WTC11 (cell line): ENCODE data around the gene LGALS8.

Experiments used
- EMX1 ChIP-seq: fragments of 250-450 bp; sonication (Bioruptor Pico); IDR thresholded peaks from 2 replicates; pipeline ENCODE4 v1.8.0; 2021; ENCODE audit warnings: mild to moderate bottlenecking
- MYBL2 ChIP-seq: sonication (generic); formaldehyde crosslinking; IDR thresholded peaks from 2 replicates; pipeline ENCODE4 v1.8.1; 2023; ENCODE audit warnings: mild to moderate bottlenecking, moderate library complexity, missing genetic modification reagents
- NR3C1 ChIP-seq: sonication (generic); formaldehyde crosslinking; conservative IDR thresholded peaks from 2 replicates; pipeline ENCODE4 v1.8.1; 2023; ENCODE audit warnings: low read depth, mild to moderate bottlenecking, missing genetic modification reagents
- OVOL2 ChIP-seq: fragments of 250-450 bp; sonication (Bioruptor Pico); IDR thresholded peaks from 2 replicates; pipeline ENCODE4 v1.9.0; 2021; ENCODE audit warnings: mild to moderate bottlenecking, borderline replicate concordance
- RORB ChIP-seq: fragments of 250-450 bp; sonication (Bioruptor Pico); IDR thresholded peaks from 2 replicates; pipeline ENCODE4 v1.9.0; 2021; ENCODE audit warnings: mild to moderate bottlenecking
- SP1 ChIP-seq: sonication (generic); formaldehyde crosslinking; conservative IDR thresholded peaks from 2 replicates; pipeline ENCODE4 v1.8.1; 2022; ENCODE audit warnings: missing genetic modification reagents
- TCF7 ChIP-seq: sonication (generic); formaldehyde crosslinking; IDR thresholded peaks from 2 replicates; pipeline ENCODE4 v1.8.0; 2022; ENCODE audit warnings: mild to moderate bottlenecking, low read depth, missing genetic modification reagents, moderate library complexity
- ZNF232 ChIP-seq: sonication (generic); formaldehyde crosslinking; IDR thresholded peaks from 2 replicates; pipeline ENCODE4 v1.8.0; 2022; ENCODE audit warnings: mild to moderate bottlenecking, missing genetic modification reagents
- TF ChIP-seq, protein P1 (sequence below): fragments of 200-600 bp; IDR thresholded peaks from 2 replicates; pipeline ENCODE4 v1.8.0; 2022; ENCODE audit warnings: antibody characterized with exemption
- TF ChIP-seq, protein P2 (sequence below): sonication (generic); formaldehyde crosslinking; IDR thresholded peaks from 2 replicates; pipeline ENCODE4 v1.8.1; 2023; ENCODE audit warnings: mild to moderate bottlenecking, missing genetic modification reagents, moderate library complexity
- TF ChIP-seq, protein P3 (sequence below): sonication (generic); formaldehyde crosslinking; IDR thresholded peaks from 2 replicates; pipeline ENCODE4 v1.8.1; 2022; ENCODE audit warnings: low read depth, mild to moderate bottlenecking, moderate library complexity, missing genetic modification reagents, borderline replicate concordance
- TF ChIP-seq, protein P4 (sequence below): sonication (generic); formaldehyde crosslinking; IDR thresholded peaks from 2 replicates; pipeline ENCODE4 v1.8.1; 2022; ENCODE audit warnings: low read depth, missing genetic modification reagents, borderline replicate concordance
- TF ChIP-seq, protein P5 (sequence below): sonication (generic); formaldehyde crosslinking; IDR thresholded peaks from 2 replicates; pipeline ENCODE4 v1.8.1; 2023; ENCODE audit warnings: mild to moderate bottlenecking, missing genetic modification reagents
- TF ChIP-seq, protein P6 (sequence below): sonication (generic); formaldehyde crosslinking; conservative IDR thresholded peaks from 2 replicates; pipeline ENCODE4 v1.8.1; 2022; ENCODE audit warnings: mild to moderate bottlenecking, missing genetic modification reagents

DNA sequence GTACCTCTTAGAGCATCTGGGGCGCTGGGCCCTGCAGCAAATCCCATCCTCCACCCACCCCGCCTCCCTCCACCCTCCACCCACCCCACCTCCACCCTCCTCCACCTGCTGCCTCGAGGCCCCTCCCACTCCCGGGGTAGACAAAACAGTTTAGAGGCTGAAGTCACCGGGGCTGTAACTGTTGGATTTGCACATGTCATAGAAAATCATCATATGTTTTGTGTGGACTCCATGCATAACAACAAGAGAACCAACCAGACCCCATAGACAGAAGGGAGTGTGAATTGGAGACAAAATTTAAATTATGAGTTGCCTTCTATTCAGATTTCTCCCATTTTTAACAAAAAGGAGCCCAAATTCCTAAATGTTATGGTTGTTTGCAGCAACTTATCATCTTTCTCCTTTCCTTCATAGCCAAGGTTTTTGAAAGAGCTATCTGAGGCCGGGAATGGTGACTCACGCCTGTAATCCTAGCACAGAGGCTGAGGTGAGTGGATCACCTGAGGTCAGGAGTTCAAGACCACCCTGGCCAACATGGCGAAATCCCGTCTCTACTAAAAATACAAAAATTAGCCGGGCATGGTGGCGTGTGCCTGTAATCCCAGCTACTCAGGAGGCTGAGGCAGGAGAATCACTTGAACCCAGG lies 28.2 kb upstream of the LGALS8 start:
- TF ChIP-seq, protein P1, sequence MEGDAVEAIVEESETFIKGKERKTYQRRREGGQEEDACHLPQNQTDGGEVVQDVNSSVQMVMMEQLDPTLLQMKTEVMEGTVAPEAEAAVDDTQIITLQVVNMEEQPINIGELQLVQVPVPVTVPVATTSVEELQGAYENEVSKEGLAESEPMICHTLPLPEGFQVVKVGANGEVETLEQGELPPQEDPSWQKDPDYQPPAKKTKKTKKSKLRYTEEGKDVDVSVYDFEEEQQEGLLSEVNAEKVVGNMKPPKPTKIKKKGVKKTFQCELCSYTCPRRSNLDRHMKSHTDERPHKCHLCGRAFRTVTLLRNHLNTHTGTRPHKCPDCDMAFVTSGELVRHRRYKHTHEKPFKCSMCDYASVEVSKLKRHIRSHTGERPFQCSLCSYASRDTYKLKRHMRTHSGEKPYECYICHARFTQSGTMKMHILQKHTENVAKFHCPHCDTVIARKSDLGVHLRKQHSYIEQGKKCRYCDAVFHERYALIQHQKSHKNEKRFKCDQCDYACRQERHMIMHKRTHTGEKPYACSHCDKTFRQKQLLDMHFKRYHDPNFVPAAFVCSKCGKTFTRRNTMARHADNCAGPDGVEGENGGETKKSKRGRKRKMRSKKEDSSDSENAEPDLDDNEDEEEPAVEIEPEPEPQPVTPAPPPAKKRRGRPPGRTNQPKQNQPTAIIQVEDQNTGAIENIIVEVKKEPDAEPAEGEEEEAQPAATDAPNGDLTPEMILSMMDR, result no peak
- no peak for TF ChIP-seq RORB
- TF ChIP-seq, protein P2, sequence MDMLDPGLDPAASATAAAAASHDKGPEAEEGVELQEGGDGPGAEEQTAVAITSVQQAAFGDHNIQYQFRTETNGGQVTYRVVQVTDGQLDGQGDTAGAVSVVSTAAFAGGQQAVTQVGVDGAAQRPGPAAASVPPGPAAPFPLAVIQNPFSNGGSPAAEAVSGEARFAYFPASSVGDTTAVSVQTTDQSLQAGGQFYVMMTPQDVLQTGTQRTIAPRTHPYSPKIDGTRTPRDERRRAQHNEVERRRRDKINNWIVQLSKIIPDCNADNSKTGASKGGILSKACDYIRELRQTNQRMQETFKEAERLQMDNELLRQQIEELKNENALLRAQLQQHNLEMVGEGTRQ, result no peak
- TF ChIP-seq OVOL2, result no peak
- TF ChIP-seq, protein P3, sequence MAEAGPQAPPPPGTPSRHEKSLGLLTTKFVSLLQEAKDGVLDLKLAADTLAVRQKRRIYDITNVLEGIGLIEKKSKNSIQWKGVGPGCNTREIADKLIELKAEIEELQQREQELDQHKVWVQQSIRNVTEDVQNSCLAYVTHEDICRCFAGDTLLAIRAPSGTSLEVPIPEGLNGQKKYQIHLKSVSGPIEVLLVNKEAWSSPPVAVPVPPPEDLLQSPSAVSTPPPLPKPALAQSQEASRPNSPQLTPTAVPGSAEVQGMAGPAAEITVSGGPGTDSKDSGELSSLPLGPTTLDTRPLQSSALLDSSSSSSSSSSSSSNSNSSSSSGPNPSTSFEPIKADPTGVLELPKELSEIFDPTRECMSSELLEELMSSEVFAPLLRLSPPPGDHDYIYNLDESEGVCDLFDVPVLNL (CRISPR knock-in tag), result no peak
- no peak for TF ChIP-seq MYBL2 (CRISPR knock-in tag)
- TF ChIP-seq, protein P4, sequence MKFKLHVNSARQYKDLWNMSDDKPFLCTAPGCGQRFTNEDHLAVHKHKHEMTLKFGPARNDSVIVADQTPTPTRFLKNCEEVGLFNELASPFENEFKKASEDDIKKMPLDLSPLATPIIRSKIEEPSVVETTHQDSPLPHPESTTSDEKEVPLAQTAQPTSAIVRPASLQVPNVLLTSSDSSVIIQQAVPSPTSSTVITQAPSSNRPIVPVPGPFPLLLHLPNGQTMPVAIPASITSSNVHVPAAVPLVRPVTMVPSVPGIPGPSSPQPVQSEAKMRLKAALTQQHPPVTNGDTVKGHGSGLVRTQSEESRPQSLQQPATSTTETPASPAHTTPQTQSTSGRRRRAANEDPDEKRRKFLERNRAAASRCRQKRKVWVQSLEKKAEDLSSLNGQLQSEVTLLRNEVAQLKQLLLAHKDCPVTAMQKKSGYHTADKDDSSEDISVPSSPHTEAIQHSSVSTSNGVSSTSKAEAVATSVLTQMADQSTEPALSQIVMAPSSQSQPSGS (CRISPR knock-in tag), result no peak
- TF ChIP-seq EMX1 (CRISPR knock-in tag), result no peak
- TF ChIP-seq, protein P5, sequence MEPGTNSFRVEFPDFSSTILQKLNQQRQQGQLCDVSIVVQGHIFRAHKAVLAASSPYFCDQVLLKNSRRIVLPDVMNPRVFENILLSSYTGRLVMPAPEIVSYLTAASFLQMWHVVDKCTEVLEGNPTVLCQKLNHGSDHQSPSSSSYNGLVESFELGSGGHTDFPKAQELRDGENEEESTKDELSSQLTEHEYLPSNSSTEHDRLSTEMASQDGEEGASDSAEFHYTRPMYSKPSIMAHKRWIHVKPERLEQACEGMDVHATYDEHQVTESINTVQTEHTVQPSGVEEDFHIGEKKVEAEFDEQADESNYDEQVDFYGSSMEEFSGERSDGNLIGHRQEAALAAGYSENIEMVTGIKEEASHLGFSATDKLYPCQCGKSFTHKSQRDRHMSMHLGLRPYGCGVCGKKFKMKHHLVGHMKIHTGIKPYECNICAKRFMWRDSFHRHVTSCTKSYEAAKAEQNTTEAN, result no peak
- no peak for TF ChIP-seq NR3C1 (CRISPR knock-in tag)
- TF ChIP-seq SP1, result no peak
- TF ChIP-seq, protein P6, sequence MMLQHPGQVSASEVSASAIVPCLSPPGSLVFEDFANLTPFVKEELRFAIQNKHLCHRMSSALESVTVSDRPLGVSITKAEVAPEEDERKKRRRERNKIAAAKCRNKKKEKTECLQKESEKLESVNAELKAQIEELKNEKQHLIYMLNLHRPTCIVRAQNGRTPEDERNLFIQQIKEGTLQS (CRISPR knock-in tag), result no peak
- no peak for TF ChIP-seq ZNF232 (CRISPR knock-in tag)
- no peak for TF ChIP-seq TCF7 (CRISPR knock-in tag)
